AML-193 (cell line): ENCODE measurements around the gene CASP9.

Experiments used
- DNase-seq, 2 experiments: peaks; one replicate each; lab custom pipeline; 2025; lab: John Stamatoyannopoulos, UW

CASP9 gene

GRCh38 chr1:15524021-15524282, at the start of gene CASP9:
TSS of gene CASP9 (minus strand) at chr1:15524215. CDS start at chr1:15524200, 15 bp downstream.
- no peak for DNase-seq

- no peak for DNase-seq
These were observed 49.5 kb upstream of the CASP9 start for GRCh38 chr1:15573477-15573876.

GRCh38 chr1:15571266-15571665, 47.3 kb upstream of the CASP9 start:
- DNase-seq: no peak

GRCh38 chr1:15570861-15571260, 46.8 kb upstream of the CASP9 start:
- no peak for DNase-seq

GRCh38 chr1:15568387-15569073, 44.5 kb upstream of the CASP9 start:
- no peak for DNase-seq

- no peak for DNase-seq
These were observed 35.3 kb upstream of the CASP9 start for GRCh38 chr1:15559189-15559810.

- no peak for DNase-seq
These were observed 34.5 kb upstream of the CASP9 start for GRCh38 chr1:15558516-15558915.

GRCh38 chr1:15557594-15557993, 33.6 kb upstream of the CASP9 start:
- DNase-seq: no peak

GRCh38 chr1:15557008-15557407, 33.0 kb upstream of the CASP9 start:
- no peak for DNase-seq

GRCh38 chr1:15550573-15550972, 26.6 kb upstream of the CASP9 start:
- no peak for DNase-seq

- DNase-seq: no peak
These were observed 22.6 kb upstream of the CASP9 start for GRCh38 chr1:15546641-15547040.

GRCh38 chr1:15543589-15544568, 19.9 kb upstream of the CASP9 start:
- no peak for DNase-seq

GRCh38 chr1:15543251-15543588, 19.2 kb upstream of the CASP9 start:
- no peak for DNase-seq

- no peak for DNase-seq
These were observed 18.6 kb upstream of the CASP9 start for GRCh38 chr1:15542388-15543250.

- DNase-seq: no peak
These were observed 17.3 kb upstream of the CASP9 start for GRCh38 chr1:15541231-15541792.

GRCh38 chr1:15540186-15540585, 16.2 kb upstream of the CASP9 start:
- no peak for DNase-seq

GRCh38 chr1:15538771-15539170, 14.8 kb upstream of the CASP9 start:
- no peak for DNase-seq

- DNase-seq: no peak
These were observed 7.7 kb upstream of the CASP9 start for GRCh38 chr1:15531682-15532081.

GRCh38 chr1:15531003-15531402, 7.0 kb upstream of the CASP9 start:
- no peak for DNase-seq

- peak; percentile 99 for DNase-seq
These were observed 2.7 kb upstream of the CASP9 start, which contains the start of gene DNAJC16 for GRCh38 chr1:15526490-15527339. TSS of gene DNAJC16 (plus strand) at chr1:15526848. CDS start at chr1:15529106, 2,258 bp downstream.

- no peak for DNase-seq
These were observed 2.0 kb upstream of the CASP9 start for GRCh38 chr1:15526021-15526489.
